Suprapubic skin (tissue), 3 donors: ENCODE results near the gene TPD52L1.

ENCODE experiments used
- CTCF ChIP-seq, 2 donors: fragments of 200-600 bp in 1 of 2; fragments of 450-650 bp in 1 of 2; sonication (generic) in 1 of 2; IDR thresholded peaks; one replicate each; pipeline ENCODE4 v1.5.1; 2016 to 2019; ENCODE audit warnings: antibody characterized with exemption in 2 of 2, mild to moderate bottlenecking in 1 of 2, moderate library complexity in 1 of 2
- EP300 ChIP-seq: sonication (generic); formaldehyde crosslinking; IDR thresholded peaks from one replicate; pipeline ENCODE4 v1.6.1; 2017; ENCODE audit warnings: antibody characterized with exemption
- POLR2A ChIP-seq, 2 donors: fragments of 450-650 bp; IDR thresholded peaks; one replicate each; pipeline ENCODE4 v1.6.1; 2017; ENCODE audit warnings: antibody characterized with exemption in 2 of 2, mild to moderate bottlenecking in 2 of 2, moderate library complexity in 2 of 2

DNA sequence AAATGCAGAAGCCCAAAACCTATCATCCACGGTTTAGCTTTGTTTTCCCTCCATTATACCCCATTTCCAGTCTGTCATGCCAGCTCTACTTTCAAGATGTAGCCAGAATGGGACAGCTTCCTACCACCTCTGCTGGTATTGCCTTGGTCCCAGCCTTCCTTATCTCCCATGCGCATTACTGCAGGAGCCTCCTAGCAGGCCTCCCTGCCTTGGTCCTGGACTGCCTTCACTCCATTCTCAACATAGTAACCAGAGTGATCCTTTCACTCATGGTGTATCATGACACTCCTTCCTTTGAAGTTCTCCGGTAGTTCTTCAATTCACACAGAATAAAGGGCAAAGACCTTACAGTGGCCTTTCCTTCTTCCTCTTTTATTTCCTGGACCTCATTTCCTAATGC is 15.9 kb downstream of the TPD52L1 start:
- TF ChIP-seq CTCF (IDR thresholded peaks at IDR 0.05) (no peak), POLR2A (IDR thresholded peaks at IDR 0.05) (no peak), EP300 (no peak)
